HepG2 (cell line): Measurements from ENCODE around the gene SFT2D1. TPM values are rescaled to one million over a fixed set of nuclear protein-coding genes. Genes with fewer than 3 reads are reported as not detected.

Source experiments
- HNRNPLL ChIP-seq: fragments of 200-400 bp; formaldehyde crosslinking; IDR thresholded peaks from 2 replicates; pipeline ENCODE4 v1.6.1; 2017; ENCODE audit warnings: mild to moderate bottlenecking, low read depth, low read length; ENCODE audit not compliant: poor library complexity, severe bottlenecking
- NR1H2 ChIP-seq: sonication (generic); formaldehyde crosslinking; IDR thresholded peaks from 2 replicates; pipeline ENCODE4 v1.8.1; 2022; ENCODE audit warnings: low read depth, missing genetic modification reagents, borderline replicate concordance
- ZNF234 ChIP-seq: sonication (generic); formaldehyde crosslinking; conservative IDR thresholded peaks from 2 replicates; pipeline ENCODE4 v1.5.1; 2020; ENCODE audit warnings: mild to moderate bottlenecking, missing genetic modification reagents
- polyA plus RNA-seq, 8 experiments: library from polyadenylated mRNA; depleted of rRNA in 3 of 8; stranded (reverse) in 7 of 8; unstranded in 1 of 8; fragments of >200 nt; fragmentation: Illumina TruSeq in 4 of 8; extraction: Trizol in 4 of 8; gene quantifications; 2 replicates each; pipeline versions ENCODE4 v1.2.1 to v1.2.3, GENCODE V29; 2011 to 2016; ENCODE audit warnings: low read depth in 4 of 8, missing spikeins in 1 of 8, mixed read lengths in 1 of 8; ENCODE audit not compliant: insufficient read depth in 1 of 8
- total RNA-seq, 5 experiments: library from RNA; depleted of rRNA; stranded (reverse); fragments of >200 nt; fragmentation: Illumina TruSeq; extraction: Trizol; gene quantifications; 2 replicates each; pipeline ENCODE4 v1.2.3, GENCODE V29; 2016; ENCODE audit warnings: low read depth in 1 of 5
- TF ChIP-seq, protein P1 (sequence below): sonication (generic); formaldehyde crosslinking; IDR thresholded peaks from 2 replicates; pipeline ENCODE4 v1.5.0; 2020; ENCODE audit warnings: mild to moderate bottlenecking, missing genetic modification reagents, borderline replicate concordance
- TF ChIP-seq, protein P2 (sequence below), 2 experiments: sonication (generic) in 1 of 2; formaldehyde crosslinking in 1 of 2; IDR thresholded peaks; 2 replicates each; pipeline versions ENCODE4 v1.4.0 to v1.6.1; 2018 to 2020; ENCODE audit warnings: missing genetic modification reagents in 2 of 2, borderline replicate concordance in 1 of 2, low read depth in 1 of 2, mild to moderate bottlenecking in 1 of 2, missing biosample characterization in 1 of 2

The SFT2D1 gene
- total and polyA plus RNA-seq, 2 of the 13 experiments (the other 11 are each of a cell fraction or from before 2014, with no cell fraction given) = 115 to 147 TPM

DNA sequence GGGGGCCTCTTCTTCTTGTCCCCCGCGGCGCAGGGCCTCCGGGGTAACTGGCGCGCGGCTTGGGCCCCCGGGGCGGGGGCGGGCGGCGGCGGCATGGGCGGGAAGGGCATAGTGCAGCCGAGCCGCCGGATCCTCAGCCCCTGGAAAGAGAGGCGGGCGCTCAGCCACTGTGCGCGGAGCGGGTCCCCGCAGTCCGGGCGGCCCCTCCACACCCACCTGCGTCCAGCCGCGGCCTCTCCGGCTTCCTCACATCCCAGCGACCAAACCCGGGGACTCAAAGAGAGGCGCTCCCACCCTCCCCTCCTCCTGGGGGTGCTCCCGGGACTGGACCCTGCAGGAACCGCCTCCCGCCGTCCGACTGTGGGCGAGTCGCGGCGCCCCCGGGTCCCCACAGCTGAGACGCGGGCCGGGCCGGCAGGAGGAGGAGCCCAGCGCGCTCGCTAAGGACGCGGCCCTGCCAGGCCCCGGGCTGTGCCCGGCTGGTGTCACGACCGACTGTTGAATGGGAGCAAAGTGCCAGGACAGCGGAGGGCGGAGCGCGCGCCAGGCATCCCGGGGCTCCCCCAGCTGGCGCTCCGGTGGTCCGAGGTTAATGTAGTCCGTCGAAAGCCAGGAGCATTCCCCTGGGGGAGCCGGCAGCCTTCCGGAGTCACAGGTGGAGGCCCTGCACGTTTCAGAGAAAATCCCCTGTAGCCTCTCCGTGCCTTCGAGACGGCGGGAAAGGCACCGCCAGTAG lies 34.1 kb downstream of the SFT2D1 start, which contains the start of gene PRR18 (continued):
- TF ChIP-seq, protein P1, sequence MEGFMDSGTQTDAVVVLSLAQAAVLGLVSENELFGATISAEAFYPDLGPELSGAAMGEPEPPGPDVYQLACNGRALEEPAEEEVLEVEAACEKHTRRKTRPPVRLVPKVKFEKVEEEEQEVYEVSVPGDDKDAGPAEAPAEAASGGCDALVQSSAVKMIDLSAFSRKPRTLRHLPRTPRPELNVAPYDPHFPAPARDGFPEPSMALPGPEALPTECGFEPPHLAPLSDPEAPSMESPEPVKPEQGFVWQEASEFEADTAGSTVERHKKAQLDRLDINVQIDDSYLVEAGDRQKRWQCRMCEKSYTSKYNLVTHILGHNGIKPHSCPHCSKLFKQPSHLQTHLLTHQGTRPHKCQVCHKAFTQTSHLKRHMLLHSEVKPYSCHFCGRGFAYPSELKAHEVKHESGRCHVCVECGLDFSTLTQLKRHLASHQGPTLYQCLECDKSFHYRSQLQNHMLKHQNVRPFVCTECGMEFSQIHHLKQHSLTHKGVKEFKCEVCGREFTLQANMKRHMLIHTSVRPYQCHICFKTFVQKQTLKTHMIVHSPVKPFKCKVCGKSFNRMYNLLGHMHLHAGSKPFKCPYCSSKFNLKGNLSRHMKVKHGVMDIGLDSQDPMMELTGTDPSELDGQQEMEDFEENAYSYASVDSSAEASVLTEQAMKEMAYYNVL (CRISPR knock-in tag) = peak; percentile 33; the same call in 1 of the 2 replicates
- TF ChIP-seq NR1H2 (CRISPR knock-in tag) (0 out of 2 replicates have a peak, but pooled peaks have one; percentile 54), HNRNPLL (peak; percentile 42), ZNF234 (CRISPR knock-in tag) (0 out of 2 replicates have a peak, but pooled peaks have one; percentile 71)
- TF ChIP-seq, protein P2, sequence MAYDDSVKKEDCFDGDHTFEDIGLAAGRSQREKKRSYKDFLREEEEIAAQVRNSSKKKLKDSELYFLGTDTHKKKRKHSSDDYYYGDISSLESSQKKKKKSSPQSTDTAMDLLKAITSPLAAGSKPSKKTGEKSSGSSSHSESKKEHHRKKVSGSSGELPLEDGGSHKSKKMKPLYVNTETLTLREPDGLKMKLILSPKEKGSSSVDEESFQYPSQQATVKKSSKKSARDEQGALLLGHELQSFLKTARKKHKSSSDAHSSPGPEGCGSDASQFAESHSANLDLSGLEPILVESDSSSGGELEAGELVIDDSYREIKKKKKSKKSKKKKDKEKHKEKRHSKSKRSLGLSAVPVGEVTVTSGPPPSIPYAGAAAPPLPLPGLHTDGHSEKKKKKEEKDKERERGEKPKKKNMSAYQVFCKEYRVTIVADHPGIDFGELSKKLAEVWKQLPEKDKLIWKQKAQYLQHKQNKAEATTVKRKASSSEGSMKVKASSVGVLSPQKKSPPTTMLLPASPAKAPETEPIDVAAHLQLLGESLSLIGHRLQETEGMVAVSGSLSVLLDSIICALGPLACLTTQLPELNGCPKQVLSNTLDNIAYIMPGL (CRISPR knock-in tag; IDR thresholded peaks at IDR 0.05; ENCODE audit: borderline replicate concordance in 1 of 2, low read depth in 1 of 2) = peak in 1 of 2 experiments; percentile 57; a peak in 1 of 4 replicates
